SK-N-MC (cell line): ENCODE measurements around the gene FAM221B.
A peak's percentile ranks its signal among the peaks of the same experiment; 100 is the strongest.

Source experiments
- DNase-seq: peaks from one replicate; pipeline ENCODE4 v3.0.0-alpha.2; 2011; ENCODE audit warnings: low read depth, low spot score
- H3K27ac ChIP-seq: fragments of 200-600 bp; sonication (generic); 2 replicates; pipeline ENCODE4 v1.5.1; 2016; ENCODE audit warnings: mixed run types
- H3K36me3 ChIP-seq: fragments of 200-600 bp; sonication (generic); 2 replicates; pipeline ENCODE4 v1.6.1; 2017; ENCODE audit warnings: antibody characterized with exemption, low read length, mixed read lengths; ENCODE audit not compliant: insufficient read depth
- H3K4me3 ChIP-seq: fragments of 200-600 bp; sonication (generic); 2 replicates; pipeline ENCODE4 v1.5.1; 2016
- H3K9ac ChIP-seq: fragments of 200-600 bp; sonication (generic); 2 replicates; pipeline ENCODE4 v1.8.0; 2017; ENCODE audit warnings: mixed run types, mixed read lengths; ENCODE audit not compliant: insufficient read length
- H3K9me3 ChIP-seq: fragments of 200-600 bp; sonication (generic); 2 replicates; pipeline ENCODE4 v1.6.1; 2017; ENCODE audit warnings: low read depth, mild to moderate bottlenecking, antibody characterized with exemption, low read length, moderate library complexity, mixed read lengths
- EZH2 ChIP-seq: fragments of 200-600 bp; sonication (generic); IDR thresholded peaks from one replicate; pipeline ENCODE4 v1.6.1; 2017; ENCODE audit warnings: antibody characterized with exemption
- FOXP2 ChIP-seq: optimal IDR thresholded peaks from 2 replicates; pipeline ENCODE3; 2011; ENCODE audit warnings: mild to moderate bottlenecking, moderate library complexity; ENCODE audit not compliant: insufficient read depth; ENCODE audit errors: extremely low read length, control extremely low read depth
- POLR2AphosphoS5 ChIP-seq: IDR thresholded peaks from 2 replicates; pipeline ENCODE4 v1.6.1; 2012; ENCODE audit warnings: mild to moderate bottlenecking, low read depth, low read length, borderline replicate concordance

FAM221B gene

GRCh38 chr9:35792826-35793225 is 35.7 kb downstream of the FAM221B start:
- no peak overlapping the region for H3K9ac ChIP-seq
- no peak overlapping the region for H3K4me3 ChIP-seq
- TF ChIP-seq EZH2, result no peak
- no peak for TF ChIP-seq POLR2AphosphoS5
- TF ChIP-seq FOXP2, result no peak
- DNase-seq, result no peak
- no peaks in the 10 kb centered on the region for H3K36me3 ChIP-seq
- no peaks in the 10 kb centered on the region for H3K9me3 ChIP-seq
- H3K27ac ChIP-seq, result no peak overlapping the region

GRCh38 chr9:35792024-35792813 is 36.3 kb downstream of the FAM221B start:
- Histone ChIP-seq H3K9me3 (no peaks in the 10 kb centered on the region), H3K9ac (no peak overlapping the region), H3K36me3 (no peaks in the 10 kb centered on the region), H3K4me3 (no peak overlapping the region), H3K27ac (no peak overlapping the region)
- DNase-seq, result no peak
- TF ChIP-seq POLR2AphosphoS5, result no peak

GRCh38 chr9:35791297-35791921 is 37.1 kb downstream of the FAM221B start, which contains the start of gene NPR2:
Gene NPR2 (plus strand): TSS chr9:35791591. CDS start chr9:35792409, 818 bp downstream.
- Histone ChIP-seq H3K27ac (no peak within 1 kb of the TSS), H3K4me3 (no peak within 1 kb of the TSS)
- DNase-seq, result no peak

DNA sequence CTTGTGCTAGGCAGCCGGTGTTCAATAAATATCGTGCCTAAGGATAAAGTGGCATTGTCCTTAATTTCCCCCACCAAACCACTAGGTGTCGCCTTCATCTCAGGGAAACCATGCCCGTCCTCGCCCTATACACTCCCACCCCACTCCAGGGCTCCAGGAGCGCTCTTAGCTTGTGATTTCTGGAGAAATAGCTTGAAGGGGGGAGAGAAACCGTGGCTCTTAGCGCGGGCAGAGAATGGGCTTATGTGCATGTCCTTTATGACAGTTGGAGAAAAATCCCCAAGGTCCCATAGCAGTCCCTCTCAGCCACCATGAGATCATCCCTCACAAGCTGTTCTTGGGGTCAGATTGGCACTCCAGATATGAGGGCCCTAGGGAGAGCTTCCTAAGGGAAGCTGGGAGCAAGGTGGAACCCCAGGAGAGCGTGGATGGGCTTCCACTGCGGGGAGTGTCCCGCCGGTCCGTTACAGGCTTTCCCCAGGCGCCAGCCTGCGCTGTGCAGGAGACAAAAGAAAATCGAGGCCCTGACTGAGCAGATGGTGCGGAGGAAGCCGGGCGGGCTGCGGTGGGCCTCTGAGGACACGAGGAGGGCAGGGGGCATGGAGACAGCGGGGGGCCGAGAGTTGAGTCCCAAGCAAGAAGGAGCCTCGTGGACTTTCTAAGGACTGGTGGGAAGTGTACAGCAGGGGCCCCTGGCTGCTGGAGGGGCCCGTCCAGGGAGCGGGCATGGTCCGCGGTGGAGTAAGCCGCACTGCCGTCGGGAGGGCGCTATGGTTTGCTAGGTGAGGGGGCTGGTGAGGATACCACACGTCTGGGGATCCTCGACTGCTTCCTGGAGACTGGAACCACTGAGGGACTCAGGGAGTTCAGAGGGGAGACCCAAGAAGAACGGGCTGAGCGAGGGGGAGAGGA is 37.9 kb downstream of the FAM221B start:
- DNase-seq, result no peak
- no peak overlapping the region for H3K9ac ChIP-seq
- peak overlapping the region; percentile 20; the same call in 1 of the 2 replicates for H3K4me3 ChIP-seq
- no peak for TF ChIP-seq POLR2AphosphoS5
- TF ChIP-seq FOXP2, result no peak
- TF ChIP-seq EZH2, result no peak
- H3K36me3 ChIP-seq, result no peaks in the 10 kb centered on the region
- no peaks in the 10 kb centered on the region for H3K9me3 ChIP-seq
- no peak overlapping the region for H3K27ac ChIP-seq

More at GRCh38 chr9:35791297-35791921, 37.1 kb downstream of the FAM221B start, which contains the start of gene NPR2:
- Histone ChIP-seq H3K36me3 (no peaks in the 10 kb centered on the region), H3K9me3 (no peaks in the 10 kb centered on the region), H3K9ac (no peak within 1 kb of the TSS)
- TF ChIP-seq EZH2, result no peak

DNA sequence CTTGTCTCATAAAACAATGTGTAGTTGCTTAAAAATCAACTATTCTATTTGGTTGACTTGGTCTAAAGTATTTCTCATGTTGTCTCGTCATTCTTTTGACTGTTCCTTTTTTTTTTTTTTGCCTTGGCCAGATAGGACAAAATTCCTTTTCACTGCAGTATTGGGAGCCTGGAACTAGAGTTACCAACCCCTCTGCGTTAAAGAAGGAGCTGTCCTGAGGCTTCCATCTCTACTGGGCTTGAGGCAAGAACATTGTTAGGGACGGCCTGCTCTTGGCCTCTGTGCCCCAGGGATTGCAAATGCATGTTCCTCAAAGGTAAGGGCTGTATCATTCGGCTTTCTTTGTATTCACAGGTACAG is 38.5 kb downstream of the FAM221B start:
- H3K27ac ChIP-seq, result peak overlapping the region; percentile 51; the same call in 1 of the 2 replicates

GRCh38 chr9:35789541-35789940 is 39.0 kb downstream of the FAM221B start:
- peak overlapping the region; percentile 51; the same call in 1 of the 2 replicates for H3K27ac ChIP-seq
- H3K36me3 ChIP-seq, result no peaks in the 10 kb centered on the region
- no peak for DNase-seq
- no peaks in the 10 kb centered on the region for H3K9me3 ChIP-seq
- H3K9ac ChIP-seq, result peak overlapping the region; percentile 38
- TF ChIP-seq EZH2, result no peak
- TF ChIP-seq POLR2AphosphoS5, result no peak
- no peak for TF ChIP-seq FOXP2
- H3K4me3 ChIP-seq, result peak overlapping the region; percentile 20; the same call in 1 of the 2 replicates

More for the DNA sequence above, 38.5 kb downstream of the FAM221B start:
- Histone ChIP-seq H3K4me3 (peak overlapping the region; percentile 20; the same call in 1 of the 2 replicates), H3K36me3 (no peaks in the 10 kb centered on the region), H3K9ac (no peak overlapping the region), H3K9me3 (no peaks in the 10 kb centered on the region)
- no peak for DNase-seq
- TF ChIP-seq FOXP2 (no peak), POLR2AphosphoS5 (no peak), EZH2 (no peak)

GRCh38 chr9:35783418-35783817 is 45.1 kb downstream of the FAM221B start:
- Histone ChIP-seq H3K9me3 (no peaks in the 10 kb centered on the region), H3K36me3 (0 out of 2 replicates have a peak, but pooled peaks cover 3% of the 10 kb centered on the region), H3K27ac (no peak overlapping the region), H3K9ac (no peak overlapping the region), H3K4me3 (no peak overlapping the region)
- TF ChIP-seq FOXP2, result no peak
- TF ChIP-seq EZH2, result no peak
- no peak for TF ChIP-seq POLR2AphosphoS5
- no peak for DNase-seq

DNA sequence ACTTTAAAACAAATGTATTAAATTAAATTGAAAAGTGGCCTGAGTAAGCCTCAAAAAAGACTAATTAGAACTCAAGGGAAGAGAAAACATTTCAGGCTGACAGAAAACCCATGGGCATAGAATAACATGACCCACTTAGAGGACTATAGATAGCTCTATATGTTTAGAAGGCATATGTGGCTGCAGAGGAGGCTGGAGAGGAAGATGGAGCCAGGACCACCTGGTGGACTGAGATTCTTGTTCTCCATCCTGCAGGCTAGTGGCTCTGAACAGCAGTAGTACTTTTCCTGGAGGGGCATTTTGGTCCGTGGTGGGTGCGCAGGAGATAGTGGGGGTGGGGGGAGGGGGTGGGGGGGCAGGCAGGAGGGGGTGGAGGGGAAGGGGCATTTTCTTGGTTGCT is 47.5 kb downstream of the FAM221B start:
- Histone ChIP-seq H3K9ac (no peak overlapping the region), H3K4me3 (no peak overlapping the region), H3K27ac (no peak overlapping the region), H3K36me3 (0 out of 2 replicates have a peak, but pooled peaks cover 3% of the 10 kb centered on the region), H3K9me3 (no peaks in the 10 kb centered on the region)
- DNase-seq, result no peak
- TF ChIP-seq FOXP2, result no peak
- no peak for TF ChIP-seq EZH2
- no peak for TF ChIP-seq POLR2AphosphoS5
